Smooth muscle cell (in vitro differentiated cells): Measurements from ENCODE around the gene ZNF487. TPM values are rescaled to one million over a fixed set of nuclear protein-coding genes. Genes with fewer than 3 reads are reported as not detected.

Experiments used
- DNase-seq: peaks from one replicate; lab custom pipeline; 2025; ENCODE audit not compliant: unreplicated experiment; lab: John Stamatoyannopoulos, UW
- H2AFZ ChIP-seq: fragments of 200-600 bp; sonication (generic); 2 replicates; pipeline ENCODE4 v1.6.0; 2016; ENCODE audit warnings: antibody characterized with exemption, low read depth, mild to moderate bottlenecking
- H3F3A ChIP-seq: fragments of 200-600 bp; sonication (generic); 2 replicates; pipeline ENCODE4 v1.6.0; 2017; ENCODE audit warnings: antibody characterized with exemption, low read depth
- H3K27ac ChIP-seq: fragments of 200-600 bp; sonication (generic); 2 replicates; pipeline ENCODE4 v1.5.1; 2016; ENCODE audit warnings: low read depth, mild to moderate bottlenecking
- H3K27me3 ChIP-seq: fragments of 200-600 bp; sonication (generic); 2 replicates; pipeline ENCODE4 v1.6.1; 2016; ENCODE audit warnings: low read depth, mild to moderate bottlenecking
- H3K36me3 ChIP-seq: fragments of 200-600 bp; sonication (generic); 2 replicates; pipeline ENCODE4 v1.5.1; 2016; ENCODE audit warnings: low read depth
- H3K4me1 ChIP-seq: fragments of 200-600 bp; sonication (generic); 2 replicates; pipeline ENCODE4 v1.5.1; 2016; ENCODE audit warnings: low read depth
- H3K4me2 ChIP-seq: fragments of 200-600 bp; sonication (generic); 2 replicates; pipeline ENCODE4 v1.6.0; 2016; ENCODE audit warnings: mild to moderate bottlenecking
- H3K4me3 ChIP-seq: fragments of 200-600 bp; sonication (generic); 2 replicates; pipeline ENCODE4 v1.5.1; 2016; ENCODE audit warnings: mild to moderate bottlenecking
- H3K79me2 ChIP-seq: fragments of 200-600 bp; sonication (generic); 2 replicates; pipeline ENCODE4 v1.6.0; 2016; ENCODE audit warnings: low read depth, mild to moderate bottlenecking
- H3K9ac ChIP-seq: fragments of 200-600 bp; sonication (generic); 2 replicates; pipeline ENCODE4 v1.6.0; 2016; ENCODE audit warnings: low read depth
- H3K9me3 ChIP-seq: fragments of 200-600 bp; sonication (generic); replicated peaks from 2 replicates; pipeline ENCODE4 v1.5.1; 2016; ENCODE audit warnings: low read depth
- H4K20me1 ChIP-seq: fragments of 200-600 bp; sonication (generic); 2 replicates; pipeline ENCODE4 v1.6.0; 2016; ENCODE audit warnings: low read depth
- WGBS: methylation state at CpG from one replicate; pipeline ENCODE4 v1.1.7; 2016; ENCODE audit warnings: low lambda C conversion rate; 5-methylcytosine and 5-hydroxymethylcytosine counted together
- polyA plus RNA-seq: library from polyadenylated mRNA; unstranded; fragments of >200 nt; fragmentation: Nextera tagmentation; extraction: Ambion mirVana; gene quantifications from 2 replicates; pipeline ENCODE4 v1.2.1, GENCODE V29; 2016
- total RNA-seq: library from RNA; depleted of rRNA; stranded (reverse); fragments of >200 nt; gene quantifications from 2 replicates; pipeline ENCODE4 v1.2.3, GENCODE V29; 2014
- TF ChIP-seq, protein P1 (sequence below): fragments of 200-600 bp; sonication (generic); IDR thresholded peaks from 2 replicates; pipeline ENCODE4 v1.5.1; 2017; ENCODE audit warnings: borderline replicate concordance, mild to moderate bottlenecking, antibody characterized with exemption; ENCODE audit not compliant: insufficient read depth, poor library complexity, severe bottlenecking

The ZNF487 gene
- total and polyA plus RNA-seq, 2 experiments from 2014 or later, result 5.1 to 9.6 TPM

GRCh38 chr10:43393606-43394360 is 43.1 kb upstream of the ZNF487 start:
- peaks cover 99% of the 10 kb centered on the region for H4K20me1 ChIP-seq
- 94% methylated on average over 3 of the region's 3 CpGs for WGBS
- no peaks in the 10 kb centered on the region for H3K36me3 ChIP-seq
- H3K27ac ChIP-seq, result no peak overlapping the region
- TF ChIP-seq, protein P1, sequence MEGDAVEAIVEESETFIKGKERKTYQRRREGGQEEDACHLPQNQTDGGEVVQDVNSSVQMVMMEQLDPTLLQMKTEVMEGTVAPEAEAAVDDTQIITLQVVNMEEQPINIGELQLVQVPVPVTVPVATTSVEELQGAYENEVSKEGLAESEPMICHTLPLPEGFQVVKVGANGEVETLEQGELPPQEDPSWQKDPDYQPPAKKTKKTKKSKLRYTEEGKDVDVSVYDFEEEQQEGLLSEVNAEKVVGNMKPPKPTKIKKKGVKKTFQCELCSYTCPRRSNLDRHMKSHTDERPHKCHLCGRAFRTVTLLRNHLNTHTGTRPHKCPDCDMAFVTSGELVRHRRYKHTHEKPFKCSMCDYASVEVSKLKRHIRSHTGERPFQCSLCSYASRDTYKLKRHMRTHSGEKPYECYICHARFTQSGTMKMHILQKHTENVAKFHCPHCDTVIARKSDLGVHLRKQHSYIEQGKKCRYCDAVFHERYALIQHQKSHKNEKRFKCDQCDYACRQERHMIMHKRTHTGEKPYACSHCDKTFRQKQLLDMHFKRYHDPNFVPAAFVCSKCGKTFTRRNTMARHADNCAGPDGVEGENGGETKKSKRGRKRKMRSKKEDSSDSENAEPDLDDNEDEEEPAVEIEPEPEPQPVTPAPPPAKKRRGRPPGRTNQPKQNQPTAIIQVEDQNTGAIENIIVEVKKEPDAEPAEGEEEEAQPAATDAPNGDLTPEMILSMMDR, result no peak
- peaks cover 24% of the 10 kb centered on the region for H3F3A ChIP-seq
- DNase-seq, result no peak
- H3K4me3 ChIP-seq, result no peak overlapping the region
- H3K4me1 ChIP-seq, result peaks cover 12% of the 10 kb centered on the region
- peaks cover 92% of the 10 kb centered on the region for H3K79me2 ChIP-seq
- H3K9me3 ChIP-seq, result no peaks in the 10 kb centered on the region
- no peak overlapping the region for H3K9ac ChIP-seq
- H2AFZ ChIP-seq, result no peak overlapping the region
- H3K4me2 ChIP-seq, result no peak overlapping the region
- no peaks in the 10 kb centered on the region for H3K27me3 ChIP-seq

GRCh38 chr10:43394868-43395267 is 42.0 kb upstream of the ZNF487 start:
- no peak overlapping the region for H3K4me2 ChIP-seq

DNA sequence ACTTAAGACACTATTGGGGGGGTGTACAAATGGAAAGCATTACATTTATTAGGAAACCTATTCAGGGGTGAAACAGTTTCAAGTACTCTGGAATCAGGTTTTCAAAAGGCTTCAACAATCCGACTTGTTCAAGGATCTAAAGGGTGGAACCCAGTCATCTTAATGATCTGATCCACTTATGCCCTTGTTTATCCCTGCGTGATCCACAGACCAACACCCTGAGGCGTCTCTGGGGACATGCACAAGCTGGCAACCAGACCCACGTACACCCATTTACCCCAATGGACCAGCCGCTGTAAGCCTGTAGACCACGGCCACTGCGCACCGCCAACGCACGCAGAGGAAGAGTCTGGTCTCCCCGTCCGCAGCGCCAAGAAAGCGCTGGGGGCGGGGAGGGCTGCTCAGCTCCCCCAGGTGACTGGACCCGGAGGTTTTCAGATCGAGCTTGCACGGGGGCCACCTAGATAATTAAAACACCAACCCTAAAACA is 41.3 kb upstream of the ZNF487 start:
- Histone ChIP-seq H2AFZ (no peak overlapping the region), H3K4me1 (peaks cover 12% of the 10 kb centered on the region), H4K20me1 (peaks cover 99% of the 10 kb centered on the region), H3K79me2 (peaks cover 94% of the 10 kb centered on the region), H3K4me3 (peak overlapping the region; percentile 72), H3K27ac (peak overlapping the region; percentile 88), H3K9me3 (no peaks in the 10 kb centered on the region), H3K36me3 (no peaks in the 10 kb centered on the region), H3K4me2 (peak overlapping the region; percentile 98), H3K27me3 (no peaks in the 10 kb centered on the region), H3K9ac (peak overlapping the region; percentile 82), H3F3A (peaks cover 17% of the 10 kb centered on the region)
- 7% methylated on average over 18 of the region's 18 CpGs for WGBS
- TF ChIP-seq, protein P1, result no peak
- DNase-seq, result no peak

More at GRCh38 chr10:43394868-43395267, 42.0 kb upstream of the ZNF487 start:
- TF ChIP-seq, protein P1, result no peak
- Histone ChIP-seq H3F3A (peaks cover 19% of the 10 kb centered on the region), H2AFZ (no peak overlapping the region), H3K9ac (no peak overlapping the region), H3K9me3 (no peaks in the 10 kb centered on the region), H3K4me3 (peak overlapping the region; percentile 72), H4K20me1 (peaks cover 99% of the 10 kb centered on the region), H3K27me3 (no peaks in the 10 kb centered on the region), H3K4me1 (peaks cover 12% of the 10 kb centered on the region), H3K36me3 (no peaks in the 10 kb centered on the region), H3K27ac (no peak overlapping the region), H3K79me2 (peaks cover 94% of the 10 kb centered on the region)
- no peak for DNase-seq
- WGBS, result 91% methylated on average over 6 of the region's 6 CpGs
